Endothelial cell of umbilical vein (primary cell): ENCODE data around the gene CABCOCO1. TPM values are rescaled to one million over a fixed set of nuclear protein-coding genes. Genes with fewer than 3 reads are reported as not detected.

Source experiments
- BruUV-seq: library from RNA; stranded (reverse); fragments of 400-500 nt; replicated peaks from 2 replicates; lab custom pipeline; 2021; lab: Mats Ljungman, UMichigan
- CTCF ChIA-PET: fragments of 300-600, 350-600 bp; sonication (Branson Sonifier 250); formaldehyde crosslinking; loops from one replicate; lab custom pipeline; 2021; ENCODE audit warnings: antibody characterized with exemption, inconsistent platforms; lab: Charles Lee
- POLR2A ChIA-PET: fragments of 300-600, 350-600 bp; sonication (Branson Sonifier 250); formaldehyde crosslinking; loops from one replicate; lab custom pipeline; 2021; ENCODE audit warnings: antibody characterized with exemption, inconsistent platforms; lab: Charles Lee
- DNase-seq: peaks from one replicate; pipeline ENCODE4 v3.0.0-alpha.2; 2011; ENCODE audit warnings: low read depth, low spot score
- FAIRE-seq: peaks from 2 replicates; lab custom pipeline; 2011; peaks lifted over from hg19 to GRCh38; lab: Jason Lieb, UNC
- H2AFZ ChIP-seq: 2 replicates; pipeline ENCODE4 v1.6.0; 2012; ENCODE audit warnings: low read depth, low read length, control low read depth, inconsistent platforms
- H3K27ac ChIP-seq: 2 replicates; pipeline ENCODE4 v1.5.1; 2011; ENCODE audit warnings: low read depth, mild to moderate bottlenecking, control low read depth, low read length, moderate library complexity; ENCODE audit not compliant: insufficient read depth
- H3K27me3 ChIP-seq, 2 experiments: 2 replicates each; pipeline versions ENCODE4 v1.6.0 to v1.6.1; 2011; ENCODE audit warnings: low read length in 2 of 2, mixed read lengths in 1 of 2; ENCODE audit not compliant: control insufficient read depth in 2 of 2, insufficient read depth in 2 of 2
- H3K36me3 ChIP-seq, 2 experiments: 2 replicates in 1 of 2; 3 replicates in 1 of 2; pipeline ENCODE4 v1.5.1; 2011; ENCODE audit warnings: low read length in 2 of 2, mild to moderate bottlenecking in 1 of 2, moderate library complexity in 1 of 2; ENCODE audit not compliant: control insufficient read depth in 2 of 2, insufficient read depth in 2 of 2; ENCODE audit errors: extremely low read depth in 1 of 2
- H3K4me1 ChIP-seq: 3 replicates; pipeline ENCODE4 v1.5.1; 2011; ENCODE audit warnings: mild to moderate bottlenecking, low read length; ENCODE audit not compliant: control insufficient read depth, insufficient read depth; ENCODE audit errors: extremely low read depth
- H3K4me2 ChIP-seq: 2 replicates; pipeline ENCODE4 v1.6.1; 2011; ENCODE audit warnings: low read length, control low read depth, mixed read lengths; ENCODE audit not compliant: insufficient read depth
- H3K4me3 ChIP-seq, 3 experiments: fragments of 200-600 bp in 1 of 3; sonication (generic), shearing (Covaris generic) in 1 of 3; replicated peaks in 1 of 3; 2 replicates each; pipeline ENCODE4 v1.5.1; 2011 to 2016; ENCODE audit warnings: control low read depth in 3 of 3, low read length in 3 of 3, mild to moderate bottlenecking in 2 of 3, inconsistent platforms in 1 of 3, low read depth in 1 of 3, moderate library complexity in 1 of 3; ENCODE audit not compliant: insufficient read depth in 1 of 3
- H3K79me2 ChIP-seq: 2 replicates; pipeline ENCODE4 v1.6.0; 2012; ENCODE audit warnings: low read length, inconsistent platforms; ENCODE audit not compliant: control insufficient read depth, insufficient read depth
- H3K9ac ChIP-seq: replicated peaks from 2 replicates; pipeline ENCODE3; 2011; ENCODE audit warnings: low read length, control low read depth; ENCODE audit not compliant: insufficient read depth; ENCODE audit errors: extremely low read depth
- H3K9me1 ChIP-seq: replicated peaks from 3 replicates; pipeline ENCODE4 v1.6.0; 2011; ENCODE audit warnings: mild to moderate bottlenecking, low read length; ENCODE audit not compliant: control insufficient read depth, insufficient read depth; ENCODE audit errors: extremely low read depth
- H3K9me3 ChIP-seq: replicated peaks from 2 replicates; pipeline ENCODE4 v1.5.1; 2012; ENCODE audit warnings: low read length, inconsistent platforms; ENCODE audit not compliant: control insufficient read depth, insufficient read depth
- H4K20me1 ChIP-seq: replicated peaks from 2 replicates; pipeline ENCODE3; 2011; ENCODE audit warnings: mild to moderate bottlenecking, low read length; ENCODE audit not compliant: control insufficient read depth, insufficient read depth; ENCODE audit errors: extremely low read depth
- EZH2 ChIP-seq: IDR thresholded peaks from 2 replicates; pipeline ENCODE4 v1.6.1; 2012; ENCODE audit warnings: borderline replicate concordance, low read depth, mild to moderate bottlenecking, moderate library complexity, low read length, inconsistent platforms; ENCODE audit not compliant: severe bottlenecking
- FOS ChIP-seq: IDR thresholded peaks from 2 replicates; pipeline ENCODE4 v1.6.1; 2011; ENCODE audit warnings: mild to moderate bottlenecking, low read length, moderate library complexity, borderline replicate concordance; ENCODE audit not compliant: insufficient read depth
- GATA2 ChIP-seq: IDR thresholded peaks from 2 replicates; pipeline ENCODE4 v1.7.0; 2011; ENCODE audit warnings: low read depth, mild to moderate bottlenecking, moderate library complexity, mixed read lengths, low read length; ENCODE audit not compliant: insufficient read length, insufficient read depth
- JUN ChIP-seq: IDR thresholded peaks from 2 replicates; pipeline ENCODE4 v1.6.1; 2011; ENCODE audit warnings: borderline replicate concordance, low read depth; ENCODE audit not compliant: insufficient read length, insufficient read depth
- MYC ChIP-seq: IDR thresholded peaks from one replicate; pipeline ENCODE4 v1.6.1; 2011; ENCODE audit warnings: mild to moderate bottlenecking, low read depth, low read length
- POLR2A ChIP-seq: IDR thresholded peaks from 2 replicates; pipeline ENCODE4 v1.6.1; 2012; ENCODE audit warnings: low read depth, mild to moderate bottlenecking, control low read depth, low read length
- POLR2AphosphoS5 ChIP-seq: IDR thresholded peaks from 2 replicates; pipeline ENCODE4 v1.6.1; 2012; ENCODE audit warnings: low read depth, mild to moderate bottlenecking, control low read depth, low read length, moderate library complexity; ENCODE audit not compliant: insufficient read depth
- dilution Hi-C: fragments of 300-500 bp; cut with MboI; formaldehyde crosslinking; loops from one replicate; pipeline ENCODE4 v1.15.0; 2019; ENCODE audit warnings: low sequenced_read_pairs; ENCODE audit not compliant: extremely low pct_ligation_motif_present
- intact Hi-C: fragments of 100-400 bp; cut with micrococcal nuclease; formaldehyde crosslinking; loops from one replicate; pipeline ENCODE4 v1.10.0; 2022
- polyA plus RNA-seq, 4 experiments: library from polyadenylated mRNA; depleted of rRNA in 3 of 4; stranded (reverse) in 3 of 4; unstranded in 1 of 4; fragments of >200 nt; gene quantifications; 2 replicates each; pipeline versions ENCODE4 v1.2.1 to v1.2.3, GENCODE V29; 2011 to 2012; ENCODE audit warnings: missing spikeins in 1 of 4
- total RNA-seq: library from RNA; stranded (reverse); gene quantifications from 2 replicates; pipeline ENCODE4 v1.2.3, GENCODE V29; 2021
- TF ChIP-seq, protein P1 (sequence below): IDR thresholded peaks from 2 replicates; pipeline ENCODE4 v1.6.1; 2011; ENCODE audit not compliant: insufficient read depth, insufficient read length
- TF ChIP-seq, protein P2 (sequence below), 2 donors: IDR thresholded peaks; 1 replicate in 1 of 2; 2 replicates in 1 of 2; pipeline ENCODE4 v1.5.1; 2011; ENCODE audit warnings: low read length in 2 of 2, mild to moderate bottlenecking in 2 of 2, moderate library complexity in 2 of 2, control low read depth in 1 of 2, inconsistent platforms in 1 of 2, low read depth in 1 of 2; ENCODE audit not compliant: insufficient read depth in 1 of 2; ENCODE audit errors: extremely low read depth in 1 of 2

CABCOCO1 gene
- total and polyA plus RNA-seq, 2 donors (not counting 3 experiments of a cell fraction or from before 2014, with no cell fraction given), result 0.06 to 1.3 TPM

DNA sequence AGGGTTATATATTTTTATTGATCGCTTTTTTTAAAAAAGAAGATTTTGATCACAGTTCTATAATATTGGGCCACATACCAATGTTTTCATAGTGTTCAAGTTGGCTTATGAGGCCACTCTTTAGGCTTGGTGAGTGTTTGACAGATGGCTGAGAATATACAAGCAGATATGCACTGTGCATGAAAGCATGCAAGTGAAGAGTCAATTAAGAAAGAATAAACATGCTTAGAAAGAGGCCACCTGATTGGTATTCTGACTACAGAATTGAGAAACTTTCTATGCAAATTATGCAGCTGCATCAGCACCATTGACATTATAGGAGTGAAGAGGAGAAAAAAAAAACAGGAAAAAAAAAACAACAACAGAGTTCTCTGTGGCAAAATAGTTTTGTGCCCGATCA lies 39.9 kb downstream of the CABCOCO1 start:
- Histone ChIP-seq H3K9ac (no peak overlapping the region), H3K9me3 (no peaks in the 10 kb centered on the region), H3K9me1 (no peaks in the 10 kb centered on the region), H3K27me3 (no peaks in the 10 kb centered on the region), H2AFZ (no peak overlapping the region), H3K4me2 (no peak overlapping the region), H3K79me2 (no peaks in the 10 kb centered on the region), H3K4me3 (no peak overlapping the region), H3K4me1 (no peaks in the 10 kb centered on the region), H4K20me1 (no peaks in the 10 kb centered on the region), H3K36me3 (no peaks in the 10 kb centered on the region), H3K27ac (no peak overlapping the region)
- FAIRE-seq (no peak), DNase-seq (no peak)
- intact Hi-C loops, result no loop called here
- ChIA-PET CTCF (interaction anchor here (1.4 kb wide), 1 partner anchor 562 kb away, joined by 3 read pairs; no protein-coding TSS in a partner anchor), POLR2A (no interaction called here)
- dilution Hi-C loops, result no loop called here
- TF ChIP-seq EZH2, result no peak
- no peak for TF ChIP-seq POLR2AphosphoS5
- TF ChIP-seq, protein P1, sequence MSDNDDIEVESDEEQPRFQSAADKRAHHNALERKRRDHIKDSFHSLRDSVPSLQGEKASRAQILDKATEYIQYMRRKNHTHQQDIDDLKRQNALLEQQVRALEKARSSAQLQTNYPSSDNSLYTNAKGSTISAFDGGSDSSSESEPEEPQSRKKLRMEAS, result no peak
- TF ChIP-seq JUN, result no peak
- no peak for TF ChIP-seq FOS
- TF ChIP-seq POLR2A, result no peak
- no peak for TF ChIP-seq GATA2
- no peak for TF ChIP-seq MYC
- TF ChIP-seq, protein P2, sequence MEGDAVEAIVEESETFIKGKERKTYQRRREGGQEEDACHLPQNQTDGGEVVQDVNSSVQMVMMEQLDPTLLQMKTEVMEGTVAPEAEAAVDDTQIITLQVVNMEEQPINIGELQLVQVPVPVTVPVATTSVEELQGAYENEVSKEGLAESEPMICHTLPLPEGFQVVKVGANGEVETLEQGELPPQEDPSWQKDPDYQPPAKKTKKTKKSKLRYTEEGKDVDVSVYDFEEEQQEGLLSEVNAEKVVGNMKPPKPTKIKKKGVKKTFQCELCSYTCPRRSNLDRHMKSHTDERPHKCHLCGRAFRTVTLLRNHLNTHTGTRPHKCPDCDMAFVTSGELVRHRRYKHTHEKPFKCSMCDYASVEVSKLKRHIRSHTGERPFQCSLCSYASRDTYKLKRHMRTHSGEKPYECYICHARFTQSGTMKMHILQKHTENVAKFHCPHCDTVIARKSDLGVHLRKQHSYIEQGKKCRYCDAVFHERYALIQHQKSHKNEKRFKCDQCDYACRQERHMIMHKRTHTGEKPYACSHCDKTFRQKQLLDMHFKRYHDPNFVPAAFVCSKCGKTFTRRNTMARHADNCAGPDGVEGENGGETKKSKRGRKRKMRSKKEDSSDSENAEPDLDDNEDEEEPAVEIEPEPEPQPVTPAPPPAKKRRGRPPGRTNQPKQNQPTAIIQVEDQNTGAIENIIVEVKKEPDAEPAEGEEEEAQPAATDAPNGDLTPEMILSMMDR (IDR thresholded peaks at IDR 0.05; ENCODE audit: extremely low read depth in 1 of 2, insufficient read depth in 1 of 2, low read depth in 1 of 2, low read length in 2 of 2), result no peak
- BruUV-seq, result no TSS peak
